Hematopoietic multipotent progenitor cell treated with erythropoietin and hydrocortisone succinate and interleukin-3 and kit ligand, for 17 days (in vitro differentiated cells): ENCODE measurements around the gene CCDC80.
A peak's percentile ranks its signal among the peaks of the same experiment; 100 is the strongest.
"Not testable (repeated sequence)": the region's sequence is repeated elsewhere in the genome, so short reads cannot be mapped to it uniquely, and the experiment has no call there.

Experiments
- DNase-seq: peaks from one replicate; pipeline ENCODE4 v3.0.0-alpha.2; 2015; ENCODE audit warnings: low spot score

CCDC80 gene

GRCh38 chr3:112640930-112641801, at the start of gene CCDC80:
Gene CCDC80, minus strand, starts transcription at chr3:112641143. Its CDS starts 1,238 bp downstream, at chr3:112639905.
- no peak for DNase-seq

- DNase-seq, result no peak
Observed at GRCh38 chr3:112689989-112690388, 49.0 kb upstream of the CCDC80 start.

GRCh38 chr3:112689385-112689784, 48.4 kb upstream of the CCDC80 start:
- DNase-seq, result no peak

- no peak for DNase-seq
Observed at GRCh38 chr3:112688819-112689218, 47.9 kb upstream of the CCDC80 start.

- no peak for DNase-seq
Observed at GRCh38 chr3:112688085-112688769, 47.3 kb upstream of the CCDC80 start.

- no peak for DNase-seq
Observed at GRCh38 chr3:112687616-112688015, 46.7 kb upstream of the CCDC80 start.

GRCh38 chr3:112687211-112687610, 46.3 kb upstream of the CCDC80 start:
- DNase-seq, result no peak

- no peak for DNase-seq
Observed at GRCh38 chr3:112685956-112686799, 45.2 kb upstream of the CCDC80 start.

GRCh38 chr3:112685420-112685819, 44.5 kb upstream of the CCDC80 start:
- no peak for DNase-seq

GRCh38 chr3:112682361-112682760, 41.4 kb upstream of the CCDC80 start:
- no peak for DNase-seq

- no peak for DNase-seq
Observed at GRCh38 chr3:112681822-112682325, 40.9 kb upstream of the CCDC80 start.

GRCh38 chr3:112676659-112677234, 35.8 kb upstream of the CCDC80 start:
- peak; percentile 6 for DNase-seq

GRCh38 chr3:112675943-112676535, 35.1 kb upstream of the CCDC80 start:
- DNase-seq, result no peak

- DNase-seq, result no peak
Observed at GRCh38 chr3:112675349-112675748, 34.4 kb upstream of the CCDC80 start.

GRCh38 chr3:112672716-112673541, 32.0 kb upstream of the CCDC80 start:
- no peak for DNase-seq

- no peak for DNase-seq
Observed at GRCh38 chr3:112671930-112672715, 31.2 kb upstream of the CCDC80 start.

GRCh38 chr3:112670824-112671223, 29.9 kb upstream of the CCDC80 start:
- DNase-seq, result no peak

- DNase-seq, result no peak
Observed at GRCh38 chr3:112667599-112667998, 26.7 kb upstream of the CCDC80 start.

GRCh38 chr3:112665009-112665408, 24.1 kb upstream of the CCDC80 start:
- DNase-seq, result not testable (repeated sequence)

GRCh38 chr3:112656043-112656442, 15.1 kb upstream of the CCDC80 start:
- no peak for DNase-seq
